Endodermal cell (in vitro differentiated cells): ENCODE measurements around the gene KLF3. TPM values are rescaled to one million over a fixed set of nuclear protein-coding genes. Genes with fewer than 3 reads are reported as not detected.
A peak's percentile ranks its signal among the peaks of the same experiment; 100 is the strongest.

Source experiments
- DNase-seq: peaks from one replicate; pipeline ENCODE4 v3.0.0-alpha.2; 2017
- H3K27ac ChIP-seq: 2 replicates; pipeline ENCODE4 v1.5.1; 2013; ENCODE audit warnings: mild to moderate bottlenecking, low read depth, low read length, moderate library complexity
- H3K27me3 ChIP-seq: 2 replicates; pipeline ENCODE4 v1.6.1; 2013; ENCODE audit warnings: mild to moderate bottlenecking, low read length, moderate library complexity; ENCODE audit not compliant: insufficient read depth, control insufficient read depth, poor library complexity, severe bottlenecking
- H3K36me3 ChIP-seq: 2 replicates; pipeline ENCODE4 v1.7.0; 2013; ENCODE audit warnings: mild to moderate bottlenecking, low read length, moderate library complexity; ENCODE audit not compliant: control insufficient read depth, insufficient read depth
- H3K4me1 ChIP-seq: one replicate; pipeline ENCODE4 v1.7.0; 2013; ENCODE audit warnings: low read length; ENCODE audit not compliant: control insufficient read depth, insufficient read depth
- H3K4me3 ChIP-seq: 2 replicates; pipeline ENCODE4 v1.5.1; 2013; ENCODE audit warnings: mild to moderate bottlenecking, low read length, moderate library complexity
- H3K9ac ChIP-seq: 2 replicates; pipeline ENCODE4 v1.6.1; 2013; ENCODE audit warnings: mild to moderate bottlenecking, low read length, moderate library complexity; ENCODE audit not compliant: poor library complexity, severe bottlenecking; ENCODE audit errors: extremely low read depth
- H3K9me3 ChIP-seq: 2 replicates; pipeline ENCODE4 v1.6.1; 2013; ENCODE audit warnings: mild to moderate bottlenecking, low read length, moderate library complexity; ENCODE audit not compliant: control insufficient read depth
- H3K27ac Mint-ChIP-seq: 2 replicates; pipeline ENCODE4 v1.8.0; 2020; ENCODE audit warnings: mixed read lengths
- H3K27me3 Mint-ChIP-seq: 2 replicates; pipeline ENCODE4 v1.8.0; 2021; ENCODE audit warnings: mild to moderate bottlenecking, mixed read lengths; ENCODE audit not compliant: insufficient read depth
- H3K36me3 Mint-ChIP-seq: 2 replicates; pipeline ENCODE4 v1.8.0; 2020; ENCODE audit warnings: low read depth, mixed read lengths
- H3K4me1 Mint-ChIP-seq: 2 replicates; pipeline ENCODE4 v1.8.0; 2020; ENCODE audit warnings: mixed read lengths
- H3K4me3 Mint-ChIP-seq: 2 replicates; pipeline ENCODE4 v1.8.0; 2020; ENCODE audit warnings: mild to moderate bottlenecking, moderate library complexity, mixed read lengths
- H3K9me3 Mint-ChIP-seq: 2 replicates; pipeline ENCODE4 v1.8.0; 2020; ENCODE audit warnings: mild to moderate bottlenecking, mixed read lengths
- CTCF ChIP-seq: fragments of 200-600 bp; sonication (generic); conservative IDR thresholded peaks from 2 replicates; pipeline ENCODE4 v1.5.0; 2021; ENCODE audit warnings: antibody characterized with exemption, mild to moderate bottlenecking
- WGBS, 2 experiments: methylation state at CpG; one replicate each; pipeline versions ENCODE4 v1.1.5 to v1.1.7; 2013; ENCODE audit warnings: missing lambda C conversion rate in 2 of 2, mixed read lengths in 1 of 2; ENCODE audit not compliant: insufficient coverage in 1 of 2, insufficient read length in 1 of 2; 5-methylcytosine and 5-hydroxymethylcytosine counted together
- total RNA-seq, 2 donors: library from RNA; stranded (reverse); fragmentation: NEBNext Ultra II Directional in 1 of 2; extraction: Animal tissue kit (Norgen Biotek cat#: 25700) in 1 of 2; gene quantifications; 2 replicates in 1 of 2; 3 replicates in 1 of 2; pipeline ENCODE4 v1.2.1, GENCODE V29; 2021

Gene KLF3
- total RNA-seq, 2 donors from 2014 or later, result 20.7 to 28.2 TPM

GRCh38 chr4:38672397-38673129 lies 8.6 kb downstream of the KLF3 start:
- H3K4me3 Mint-ChIP-seq, result peak overlapping the region; percentile 38
- peaks cover 73% of the 10 kb centered on the region for H3K4me1 Mint-ChIP-seq
- Histone ChIP-seq H3K4me1 (peaks cover 32% of the 10 kb centered on the region), H3K4me3 (no peak overlapping the region), H3K9ac (no peak overlapping the region), H3K27ac (peak overlapping the region; percentile 67), H3K36me3 (no peaks in the 10 kb centered on the region), H3K27me3 (no peaks in the 10 kb centered on the region), H3K9me3 (no peaks in the 10 kb centered on the region)
- peaks cover 3% of the 10 kb centered on the region for H3K36me3 Mint-ChIP-seq
- peak; percentile 80 for DNase-seq
- WGBS, 2 experiments, result 35 to 43% methylated on average over 6 to 13 of the region's 13 CpGs
- H3K27ac Mint-ChIP-seq, result peak overlapping the region; percentile 89
- H3K9me3 Mint-ChIP-seq, result no peaks in the 10 kb centered on the region
- TF ChIP-seq CTCF, result no peak
- no peaks in the 10 kb centered on the region for H3K27me3 Mint-ChIP-seq

DNA sequence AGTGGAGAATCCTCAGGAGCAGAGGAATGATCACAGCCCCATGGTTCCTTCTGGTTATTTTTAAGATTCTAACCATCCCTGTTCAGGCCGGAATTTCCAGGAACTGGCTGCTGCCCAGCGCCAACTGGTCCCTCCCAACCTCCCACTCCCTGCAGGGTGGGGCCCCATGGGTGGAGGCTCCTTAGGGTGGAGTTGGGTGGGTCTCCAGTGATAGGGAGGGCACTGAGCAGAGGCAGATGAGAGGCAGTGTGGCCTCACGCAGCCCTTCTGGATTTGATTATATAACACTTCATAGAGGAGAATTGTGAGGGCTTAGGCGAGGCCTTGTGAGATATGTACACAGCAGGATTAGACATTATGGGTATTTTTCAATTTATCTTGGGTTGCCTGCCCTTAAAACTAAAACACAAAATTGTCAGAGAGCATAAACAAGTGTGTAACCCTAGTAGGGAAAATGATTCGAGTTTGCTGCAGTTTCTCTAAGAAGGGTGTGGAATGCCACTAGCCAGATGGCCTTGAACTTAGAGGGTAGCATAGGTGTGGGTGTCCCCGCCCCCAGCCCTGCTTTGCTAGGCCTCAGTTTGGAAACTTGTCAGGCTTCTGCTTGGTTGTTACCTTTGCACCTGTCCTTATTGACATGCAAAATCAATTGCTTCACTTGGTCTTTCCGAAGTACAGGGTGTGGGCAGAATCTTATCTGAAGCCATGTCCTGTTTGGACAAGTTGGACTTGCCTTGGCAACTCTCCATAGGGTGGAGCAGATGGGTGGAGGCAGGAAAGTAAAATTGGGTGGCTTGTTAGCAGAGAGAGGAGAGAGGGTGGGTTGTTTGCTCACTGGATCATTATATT lies 9.4 kb downstream of the KLF3 start:
- peaks cover 6% of the 10 kb centered on the region for H3K36me3 Mint-ChIP-seq
- peaks cover 1% of the 10 kb centered on the region for H3K36me3 ChIP-seq
- peak overlapping the region; percentile 89 for H3K27ac Mint-ChIP-seq
- H3K27me3 Mint-ChIP-seq, result no peaks in the 10 kb centered on the region
- H3K9me3 ChIP-seq, result no peaks in the 10 kb centered on the region
- WGBS, 2 experiments, result 80 to 83% methylated on average over 4 to 7 of the region's 7 CpGs
- H3K27me3 ChIP-seq, result no peaks in the 10 kb centered on the region
- peak; percentile 55 for DNase-seq
- peaks cover 29% of the 10 kb centered on the region for H3K4me1 ChIP-seq
- H3K4me3 Mint-ChIP-seq, result no peak overlapping the region
- H3K9me3 Mint-ChIP-seq, result no peaks in the 10 kb centered on the region
- H3K27ac ChIP-seq, result peak overlapping the region; percentile 67
- TF ChIP-seq CTCF, result no peak
- H3K9ac ChIP-seq, result no peak overlapping the region
- no peak overlapping the region for H3K4me3 ChIP-seq
- H3K4me1 Mint-ChIP-seq, result peaks cover 74% of the 10 kb centered on the region

DNA sequence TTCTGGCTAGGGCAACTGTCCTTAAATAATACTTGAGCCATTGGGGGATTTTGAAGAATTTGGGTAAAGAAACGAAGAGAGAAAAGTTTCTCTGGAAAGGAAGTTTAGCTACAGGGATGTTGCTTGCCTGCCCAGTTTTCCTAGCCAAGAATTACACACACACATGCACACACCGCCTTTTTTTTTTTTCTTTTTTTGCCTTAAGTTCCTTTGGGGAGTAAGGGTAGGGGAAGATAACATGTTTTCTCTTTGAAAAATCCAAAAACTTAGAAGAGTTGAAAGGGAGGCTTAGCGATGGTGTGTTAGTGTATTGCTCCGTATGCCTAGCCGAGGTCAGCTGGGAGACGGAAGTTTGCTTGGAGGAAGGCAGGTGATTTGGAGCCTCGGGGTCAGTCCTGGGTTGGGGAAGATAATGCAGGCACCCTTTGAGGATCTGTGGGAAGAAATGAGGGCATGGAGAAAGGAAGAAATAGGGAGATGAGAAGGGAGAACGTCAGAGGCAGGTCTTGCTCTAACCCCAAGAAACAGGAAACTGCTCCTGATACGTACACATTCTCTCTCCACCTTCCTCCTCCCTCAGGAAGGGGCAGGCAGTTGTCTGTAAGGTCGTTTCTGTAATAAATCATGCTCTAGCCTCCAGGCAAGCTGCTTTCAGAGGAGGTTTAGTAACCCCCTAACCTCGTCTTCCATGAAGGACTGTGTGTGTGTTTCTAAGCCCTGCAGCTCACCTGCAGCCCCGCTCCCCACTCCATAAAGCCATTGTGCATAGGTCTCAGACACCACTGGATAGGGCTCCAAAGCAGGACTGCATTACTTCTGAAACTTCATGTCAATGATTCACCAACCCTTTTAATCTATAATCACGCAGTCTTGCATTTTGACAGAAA lies 10.5 kb downstream of the KLF3 start:
- 54 to 55% methylated on average over 8 to 12 of the region's 13 CpGs for WGBS, 2 experiments
- Histone ChIP-seq H3K27me3 (no peaks in the 10 kb centered on the region), H3K9ac (no peak overlapping the region), H3K36me3 (peaks cover 13% of the 10 kb centered on the region), H3K9me3 (peaks cover 6% of the 10 kb centered on the region), H3K4me3 (no peak overlapping the region), H3K27ac (peak overlapping the region; percentile 26), H3K4me1 (peaks cover 18% of the 10 kb centered on the region)
- H3K27ac Mint-ChIP-seq, result peak overlapping the region; percentile 82
- peaks cover 65% of the 10 kb centered on the region for H3K4me1 Mint-ChIP-seq
- no peak for TF ChIP-seq CTCF
- DNase-seq, result peak; percentile 64
- H3K4me3 Mint-ChIP-seq, result peak overlapping the region; percentile 1
- peaks cover 18% of the 10 kb centered on the region for H3K36me3 Mint-ChIP-seq
- H3K27me3 Mint-ChIP-seq, result no peaks in the 10 kb centered on the region
- H3K9me3 Mint-ChIP-seq, result no peaks in the 10 kb centered on the region
